Ishikawa (cell line): Measurements from ENCODE around the gene SPACA6.

Source experiments
- EGR1 ChIP-seq: IDR thresholded peaks from 2 replicates; pipeline ENCODE4 v1.6.1; 2012
- FOXM1 ChIP-seq: IDR thresholded peaks from 2 replicates; pipeline ENCODE4 v1.6.1; 2012; ENCODE audit warnings: low read depth, borderline replicate concordance
- NFIC ChIP-seq: IDR thresholded peaks from 2 replicates; pipeline ENCODE4 v1.6.1; 2012
- TAF1 ChIP-seq: IDR thresholded peaks from 2 replicates; pipeline ENCODE4 v1.6.1; 2012; ENCODE audit warnings: low read depth, mild to moderate bottlenecking
- TEAD4 ChIP-seq: IDR thresholded peaks from 2 replicates; pipeline ENCODE4 v1.6.1; 2012
- YY1 ChIP-seq: IDR thresholded peaks from 2 replicates; pipeline ENCODE4 v1.6.1; 2012; ENCODE audit warnings: low read depth
- TF ChIP-seq, protein P1 (sequence below): IDR thresholded peaks from 2 replicates; pipeline ENCODE4 v1.6.1; 2012; ENCODE audit warnings: low read depth, mild to moderate bottlenecking
- TF ChIP-seq, protein P2 (sequence below): IDR thresholded peaks from 2 replicates; pipeline ENCODE4 v1.6.1; 2012

DNA sequence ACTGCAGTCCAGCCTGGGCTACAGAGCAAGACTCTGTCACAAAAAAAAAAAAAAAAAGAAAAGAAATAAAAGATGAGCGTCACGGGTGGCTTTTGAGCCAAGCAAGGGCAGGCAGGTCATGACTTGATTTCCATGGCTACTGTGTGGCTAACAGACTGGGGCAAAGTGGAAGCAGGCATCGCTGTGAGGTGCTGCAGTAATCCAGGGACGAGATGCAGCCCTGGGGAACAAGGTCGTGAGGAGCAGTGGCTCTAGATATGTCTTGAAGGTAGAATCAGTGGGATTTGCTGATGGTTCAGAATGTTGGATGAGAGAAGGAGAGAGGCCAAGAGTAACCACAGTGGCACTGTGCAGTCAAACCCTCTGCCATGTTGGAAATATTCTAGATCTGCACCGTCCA is 16.4 kb downstream of the SPACA6 start:
- TF ChIP-seq, protein P1, sequence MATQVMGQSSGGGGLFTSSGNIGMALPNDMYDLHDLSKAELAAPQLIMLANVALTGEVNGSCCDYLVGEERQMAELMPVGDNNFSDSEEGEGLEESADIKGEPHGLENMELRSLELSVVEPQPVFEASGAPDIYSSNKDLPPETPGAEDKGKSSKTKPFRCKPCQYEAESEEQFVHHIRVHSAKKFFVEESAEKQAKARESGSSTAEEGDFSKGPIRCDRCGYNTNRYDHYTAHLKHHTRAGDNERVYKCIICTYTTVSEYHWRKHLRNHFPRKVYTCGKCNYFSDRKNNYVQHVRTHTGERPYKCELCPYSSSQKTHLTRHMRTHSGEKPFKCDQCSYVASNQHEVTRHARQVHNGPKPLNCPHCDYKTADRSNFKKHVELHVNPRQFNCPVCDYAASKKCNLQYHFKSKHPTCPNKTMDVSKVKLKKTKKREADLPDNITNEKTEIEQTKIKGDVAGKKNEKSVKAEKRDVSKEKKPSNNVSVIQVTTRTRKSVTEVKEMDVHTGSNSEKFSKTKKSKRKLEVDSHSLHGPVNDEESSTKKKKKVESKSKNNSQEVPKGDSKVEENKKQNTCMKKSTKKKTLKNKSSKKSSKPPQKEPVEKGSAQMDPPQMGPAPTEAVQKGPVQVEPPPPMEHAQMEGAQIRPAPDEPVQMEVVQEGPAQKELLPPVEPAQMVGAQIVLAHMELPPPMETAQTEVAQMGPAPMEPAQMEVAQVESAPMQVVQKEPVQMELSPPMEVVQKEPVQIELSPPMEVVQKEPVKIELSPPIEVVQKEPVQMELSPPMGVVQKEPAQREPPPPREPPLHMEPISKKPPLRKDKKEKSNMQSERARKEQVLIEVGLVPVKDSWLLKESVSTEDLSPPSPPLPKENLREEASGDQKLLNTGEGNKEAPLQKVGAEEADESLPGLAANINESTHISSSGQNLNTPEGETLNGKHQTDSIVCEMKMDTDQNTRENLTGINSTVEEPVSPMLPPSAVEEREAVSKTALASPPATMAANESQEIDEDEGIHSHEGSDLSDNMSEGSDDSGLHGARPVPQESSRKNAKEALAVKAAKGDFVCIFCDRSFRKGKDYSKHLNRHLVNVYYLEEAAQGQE = no peak
- TF ChIP-seq, protein P2, sequence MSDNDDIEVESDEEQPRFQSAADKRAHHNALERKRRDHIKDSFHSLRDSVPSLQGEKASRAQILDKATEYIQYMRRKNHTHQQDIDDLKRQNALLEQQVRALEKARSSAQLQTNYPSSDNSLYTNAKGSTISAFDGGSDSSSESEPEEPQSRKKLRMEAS = no peak
- TF ChIP-seq EGR1 (no peak), YY1 (no peak), TEAD4 (no peak), FOXM1 (no peak), TAF1 (no peak), NFIC (no peak)
